HG03025 (cell line): Measurements from ENCODE around the gene IRF8.

Experiments used
- ATAC-seq: cut with Tn5 transposase; IDR thresholded peaks from one replicate; pipeline ENCODE4 v1.9.1; 2021; ENCODE audit warnings: mild to moderate bottlenecking, moderate library complexity; ENCODE audit not compliant: unreplicated experiment, low FRiP score

IRF8 gene

DNA sequence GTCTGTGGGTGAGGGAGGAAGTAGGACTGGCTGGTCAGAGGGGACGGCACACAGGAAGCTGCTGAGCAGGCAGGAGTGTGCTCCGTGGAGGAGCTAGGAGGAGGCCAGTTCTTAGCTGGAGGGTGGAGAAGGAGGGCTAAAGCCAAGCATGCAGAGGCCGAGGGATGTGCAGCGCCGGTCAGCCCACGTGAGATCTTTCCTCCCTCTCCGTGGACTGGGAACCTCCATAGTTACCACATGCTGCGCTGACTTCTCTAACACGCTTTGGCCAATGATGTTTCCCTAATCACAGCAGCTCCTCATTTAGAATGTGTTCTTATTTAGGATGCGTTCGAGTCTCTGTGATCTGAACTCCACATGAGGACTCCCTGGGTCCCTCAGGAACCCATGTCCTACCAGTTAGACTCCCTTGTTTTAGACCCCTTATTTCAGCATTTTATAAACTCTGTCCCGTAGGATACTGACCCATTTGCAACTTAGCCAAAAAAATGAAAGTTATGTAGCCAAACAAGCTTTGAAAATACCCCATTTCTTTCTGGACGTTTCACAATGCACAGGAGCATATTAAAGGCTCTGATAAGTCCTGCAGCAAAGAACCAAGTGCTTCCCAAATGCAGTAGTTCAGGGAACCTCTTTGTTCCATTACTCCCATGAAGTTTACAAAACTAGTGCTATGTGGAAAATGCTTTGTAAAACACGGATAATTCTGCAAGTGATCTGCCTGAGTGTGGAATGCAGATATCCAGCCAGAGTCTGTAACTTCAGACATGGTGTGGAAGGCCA, 51.4 kb downstream of the IRF8 start:
- ATAC-seq = no peak

DNA sequence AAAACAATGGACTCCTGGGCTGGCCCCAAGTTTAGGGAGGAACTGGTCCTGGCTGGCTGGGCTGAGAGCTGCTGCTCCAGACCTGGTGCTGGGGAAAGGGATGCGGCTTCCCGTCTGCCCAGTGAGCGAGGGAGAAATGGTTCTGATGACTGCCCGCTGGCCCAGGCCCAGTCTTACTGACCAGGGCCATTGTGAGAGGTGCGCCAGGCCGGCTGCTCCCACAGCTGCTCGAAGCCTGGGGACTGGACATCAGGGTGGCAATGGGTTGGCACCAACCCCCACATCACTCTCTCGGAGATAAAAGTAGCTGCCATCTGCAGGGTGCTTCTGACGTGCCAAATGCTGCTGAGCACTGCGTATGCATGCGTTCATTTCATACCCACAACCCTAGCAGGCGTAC, 53.2 kb downstream of the IRF8 start:
- ATAC-seq = no peak

DNA sequence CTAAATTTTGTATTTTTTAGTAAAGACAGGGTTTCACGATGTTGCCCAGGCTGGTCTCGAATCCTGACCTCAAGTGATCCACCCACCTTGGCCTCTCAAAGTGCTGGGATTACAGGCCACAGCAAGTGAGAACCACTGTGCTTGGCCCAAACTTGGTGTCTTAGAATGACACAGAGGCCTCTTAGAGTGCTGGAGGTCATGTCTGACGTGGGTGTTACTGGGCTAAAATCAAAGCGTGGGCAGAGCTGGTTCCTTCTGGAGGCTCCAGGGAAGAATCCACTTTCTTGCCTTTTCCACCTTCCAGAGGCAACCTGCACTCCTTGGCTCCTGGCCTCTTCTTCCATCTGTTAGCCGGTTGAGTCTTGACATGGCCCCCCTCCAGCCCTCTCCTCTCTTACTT, 53.8 kb downstream of the IRF8 start:
- ATAC-seq = no peak

DNA sequence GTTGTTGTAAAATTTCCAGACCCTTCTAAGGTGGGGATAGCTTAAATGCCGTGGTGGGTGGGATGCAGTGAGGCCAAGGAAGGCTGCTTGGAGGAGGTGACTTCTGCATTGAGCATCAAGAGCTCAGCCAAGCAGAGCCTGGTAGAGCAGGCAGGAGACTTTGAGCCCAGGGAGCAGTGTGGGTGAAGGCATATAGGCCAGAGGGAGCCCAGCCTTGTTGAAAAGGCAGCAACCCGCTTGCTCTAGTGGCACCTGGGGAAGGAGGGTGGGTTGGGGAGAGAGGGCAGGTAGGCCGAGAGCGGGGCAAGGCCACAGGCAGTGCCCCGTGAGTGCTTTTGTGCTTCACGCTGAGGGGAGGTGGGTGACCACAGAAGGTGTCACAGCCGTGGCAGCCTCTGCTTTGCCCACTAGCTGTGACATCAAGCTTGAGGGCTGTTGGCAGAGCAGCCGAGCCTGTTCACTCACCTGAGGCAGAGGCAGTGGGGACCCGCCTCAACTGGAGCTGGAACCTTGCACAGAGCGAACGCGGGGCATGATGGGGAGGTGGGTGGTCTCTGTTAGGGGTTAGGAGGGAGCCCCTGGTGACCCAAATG, 56.1 kb downstream of the IRF8 start:
- no peak for ATAC-seq

DNA sequence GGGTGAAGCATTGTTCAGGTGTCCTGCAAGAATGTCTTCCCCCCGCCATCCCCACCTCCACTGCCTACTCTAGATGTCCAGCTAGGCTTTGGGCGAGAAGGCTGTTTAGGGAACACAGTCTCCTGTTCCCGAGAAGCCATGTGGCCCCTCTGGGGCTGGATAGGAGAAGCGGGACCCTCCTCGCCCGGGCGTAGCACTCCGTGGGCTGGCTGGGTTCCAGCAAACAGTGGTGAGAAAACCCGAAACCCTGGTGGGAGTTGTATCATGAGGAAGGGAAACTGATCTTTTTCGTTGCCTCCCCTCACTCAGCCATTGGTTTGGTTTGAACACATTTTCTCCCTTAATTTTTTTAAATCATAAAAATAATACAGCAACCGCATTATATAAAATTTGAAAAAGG, 56.6 kb downstream of the IRF8 start:
- ATAC-seq = no peak

DNA sequence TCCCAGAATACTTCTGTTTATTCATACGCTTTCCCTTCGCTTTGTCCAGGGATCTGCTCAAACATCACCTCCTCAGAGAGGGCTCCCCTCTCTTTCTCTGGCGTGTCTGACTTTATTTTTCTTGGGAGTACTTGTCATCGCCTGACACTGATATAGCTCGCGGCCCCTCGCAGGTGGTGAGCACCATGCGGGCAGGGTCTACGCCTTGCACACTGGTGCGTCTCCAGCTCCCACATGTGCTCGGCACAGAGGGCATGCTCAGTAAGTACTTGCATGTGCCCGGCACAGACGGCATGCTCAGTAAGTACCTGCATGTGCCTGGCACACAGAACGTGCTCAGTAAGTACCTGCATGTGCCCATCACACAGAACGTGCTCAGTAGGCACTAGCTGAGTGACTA, 57.5 kb downstream of the IRF8 start:
- ATAC-seq = no peak

DNA sequence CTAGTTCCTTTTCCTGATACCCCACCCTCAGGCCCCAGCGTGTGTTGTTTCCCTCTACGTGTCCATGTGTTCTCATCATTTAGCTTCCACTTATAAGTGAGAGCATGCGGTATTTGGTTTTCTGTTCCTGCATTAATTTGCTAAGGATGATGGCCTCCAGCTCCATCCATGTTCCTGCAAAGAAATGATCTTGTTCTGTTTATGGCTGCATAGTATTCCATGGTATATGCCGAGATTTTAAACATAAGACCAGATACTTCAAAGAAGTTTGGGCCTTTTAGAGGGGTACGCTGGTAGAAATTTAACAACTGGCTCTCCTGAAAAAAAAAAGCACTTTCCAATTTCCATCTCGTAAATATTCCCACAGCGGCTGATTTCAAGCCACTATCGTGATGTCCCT, 59.8 kb downstream of the IRF8 start:
- ATAC-seq = no peak

DNA sequence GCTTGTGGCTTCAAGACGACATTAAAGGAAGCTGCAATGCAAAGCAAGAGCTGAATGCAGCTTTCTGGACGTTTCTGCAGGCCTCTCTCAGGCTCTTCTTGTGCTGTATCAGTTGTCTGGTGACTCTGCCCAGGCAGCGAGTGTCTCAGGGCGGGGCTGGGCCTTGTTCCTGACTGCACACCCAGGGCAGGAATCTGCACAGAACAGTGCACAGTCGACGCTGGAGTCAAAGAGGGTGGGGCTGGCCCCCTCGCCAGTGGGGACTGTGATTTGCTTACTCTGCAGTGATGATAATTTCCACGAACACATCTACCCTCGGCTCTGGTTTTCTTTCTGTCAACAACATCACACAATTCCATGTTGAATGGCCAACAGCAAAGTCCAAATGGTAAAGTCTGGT, 60.7 kb downstream of the IRF8 start:
- ATAC-seq = no peak

DNA sequence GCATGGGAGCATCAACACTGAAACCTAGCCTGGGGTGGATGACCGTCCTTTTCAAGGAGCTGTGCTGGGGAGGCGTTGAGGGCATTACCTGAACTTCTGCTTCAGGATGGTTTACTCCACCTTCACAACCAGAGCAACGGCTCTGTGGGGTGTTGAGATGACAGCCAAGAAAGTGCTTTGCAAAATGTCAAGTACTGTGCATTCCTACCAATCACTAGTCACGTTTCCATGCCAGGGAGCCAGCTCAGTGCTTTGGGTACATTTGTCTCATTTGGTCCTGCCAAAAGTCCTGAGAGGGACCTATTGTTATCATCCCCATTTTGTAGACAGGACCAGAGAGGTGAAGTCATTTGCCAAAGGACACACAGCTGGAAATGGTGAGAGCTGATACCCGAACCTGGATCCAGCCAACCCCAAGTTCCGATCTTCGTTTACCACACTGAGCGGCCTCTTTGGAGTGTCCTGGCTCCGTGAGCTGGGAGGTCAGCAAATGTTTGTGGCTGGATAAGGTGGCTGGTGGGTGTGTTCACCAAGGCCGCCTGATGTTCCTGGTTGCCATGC, 61.6 kb downstream of the IRF8 start:
- no peak for ATAC-seq

DNA sequence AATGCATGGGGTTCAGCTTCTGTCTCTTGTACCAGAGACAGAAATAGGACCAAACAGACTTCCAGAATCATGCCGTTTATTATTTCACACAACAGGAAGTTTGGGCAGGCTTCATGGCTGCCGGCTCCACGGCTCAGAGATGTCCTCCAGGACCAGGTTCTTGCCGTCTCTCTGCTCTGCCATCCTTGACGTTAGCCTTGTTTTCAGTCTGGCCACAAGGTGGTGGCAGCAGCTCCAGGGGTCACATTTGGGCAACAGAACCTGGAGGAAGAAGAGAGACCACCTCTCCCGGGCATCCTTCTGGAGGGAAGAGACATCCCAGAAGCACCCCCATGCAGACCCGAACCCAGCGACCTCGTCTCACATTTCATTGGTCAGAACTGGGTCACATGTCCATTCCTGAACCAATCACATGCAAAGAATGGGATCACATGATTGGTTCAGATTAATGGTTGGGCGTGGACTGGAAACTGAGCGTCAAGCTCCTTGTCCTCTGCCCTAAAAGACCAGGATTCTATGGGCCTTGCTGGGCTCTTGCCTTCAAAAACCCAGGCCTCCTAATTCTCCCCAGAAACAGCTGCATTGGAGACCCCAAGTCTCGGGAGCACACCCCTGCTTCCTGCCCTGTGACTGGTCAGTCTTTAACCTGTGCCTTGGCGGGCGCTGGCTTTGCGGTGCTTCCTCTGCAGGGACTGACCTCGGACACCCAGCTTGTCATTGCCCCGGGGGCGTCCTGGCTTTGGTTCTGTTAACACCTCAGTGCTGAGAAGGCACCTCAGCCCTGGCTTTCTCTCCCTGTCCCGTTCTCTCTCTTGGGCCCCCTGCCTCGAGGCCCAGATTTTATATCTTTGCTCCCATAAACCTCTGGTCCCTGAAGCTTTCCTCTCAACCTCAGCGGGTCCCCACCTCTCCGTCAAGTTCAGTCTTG, 63.3 kb downstream of the IRF8 start:
- no peak for ATAC-seq

DNA sequence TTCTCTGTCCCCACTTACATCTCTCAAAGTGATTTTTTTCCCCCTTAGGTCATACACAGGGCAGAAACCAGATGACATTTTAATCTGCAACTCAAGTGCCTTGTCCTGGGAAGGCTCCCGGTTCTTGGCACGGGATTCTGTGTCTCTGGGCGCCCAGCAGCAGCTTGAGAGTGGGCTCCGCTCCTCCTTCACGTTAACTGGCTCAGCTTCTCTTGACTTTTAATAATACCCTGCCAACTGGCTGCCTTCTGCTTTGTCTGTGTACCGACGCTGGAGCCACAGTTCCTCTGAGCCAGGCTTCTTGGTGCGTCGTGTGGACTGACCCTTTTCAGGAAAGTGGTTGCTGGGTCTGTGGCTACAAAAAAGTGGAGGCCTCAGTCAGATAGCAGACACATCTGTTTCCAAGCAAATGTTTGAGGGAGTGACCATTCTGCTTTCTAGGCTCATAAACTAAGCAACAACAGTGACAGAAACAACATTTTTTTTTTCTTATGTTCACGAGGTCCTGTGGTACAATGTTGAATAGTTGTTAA, 64.9 kb downstream of the IRF8 start:
- no peak for ATAC-seq

DNA sequence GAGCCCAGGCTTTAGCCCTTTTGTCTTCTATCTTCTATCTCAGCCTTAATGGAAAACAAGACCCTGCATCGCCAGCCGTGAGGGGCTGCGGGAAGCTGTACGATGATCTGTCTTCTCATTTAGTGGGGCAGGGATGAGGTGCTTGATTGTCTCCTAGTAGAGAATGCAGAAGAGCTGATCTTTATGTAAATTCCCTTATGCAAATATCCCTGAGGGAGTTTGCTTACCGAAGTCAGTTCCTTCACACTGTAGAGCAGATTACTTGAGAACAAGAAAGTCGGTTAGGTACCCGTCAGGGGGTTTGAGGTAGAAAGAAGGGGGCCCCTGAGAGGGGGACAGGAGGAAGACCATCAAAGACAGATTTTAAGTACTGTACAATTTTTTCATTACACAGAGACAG, 66.2 kb downstream of the IRF8 start:
- ATAC-seq = no peak

DNA sequence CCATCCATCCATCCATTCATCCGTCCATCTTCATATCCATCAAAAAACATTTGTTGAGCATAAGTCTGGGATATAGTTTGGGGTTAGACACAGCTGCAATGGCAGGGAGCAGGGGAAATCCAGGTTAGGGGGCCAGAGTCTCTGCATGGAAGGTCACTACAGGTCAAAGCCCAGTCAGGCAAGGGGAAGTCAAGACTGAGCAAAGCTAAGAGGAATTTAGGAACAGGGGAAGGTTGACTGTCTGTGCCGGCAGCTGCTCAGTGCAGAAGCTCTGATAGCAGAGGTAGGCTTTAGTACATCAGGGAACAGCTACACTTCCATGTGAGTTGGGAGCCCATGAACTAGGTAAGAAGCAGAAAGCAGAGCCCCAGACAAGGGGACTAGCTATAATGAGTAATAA, 68.1 kb downstream of the IRF8 start:
- ATAC-seq = no peak

DNA sequence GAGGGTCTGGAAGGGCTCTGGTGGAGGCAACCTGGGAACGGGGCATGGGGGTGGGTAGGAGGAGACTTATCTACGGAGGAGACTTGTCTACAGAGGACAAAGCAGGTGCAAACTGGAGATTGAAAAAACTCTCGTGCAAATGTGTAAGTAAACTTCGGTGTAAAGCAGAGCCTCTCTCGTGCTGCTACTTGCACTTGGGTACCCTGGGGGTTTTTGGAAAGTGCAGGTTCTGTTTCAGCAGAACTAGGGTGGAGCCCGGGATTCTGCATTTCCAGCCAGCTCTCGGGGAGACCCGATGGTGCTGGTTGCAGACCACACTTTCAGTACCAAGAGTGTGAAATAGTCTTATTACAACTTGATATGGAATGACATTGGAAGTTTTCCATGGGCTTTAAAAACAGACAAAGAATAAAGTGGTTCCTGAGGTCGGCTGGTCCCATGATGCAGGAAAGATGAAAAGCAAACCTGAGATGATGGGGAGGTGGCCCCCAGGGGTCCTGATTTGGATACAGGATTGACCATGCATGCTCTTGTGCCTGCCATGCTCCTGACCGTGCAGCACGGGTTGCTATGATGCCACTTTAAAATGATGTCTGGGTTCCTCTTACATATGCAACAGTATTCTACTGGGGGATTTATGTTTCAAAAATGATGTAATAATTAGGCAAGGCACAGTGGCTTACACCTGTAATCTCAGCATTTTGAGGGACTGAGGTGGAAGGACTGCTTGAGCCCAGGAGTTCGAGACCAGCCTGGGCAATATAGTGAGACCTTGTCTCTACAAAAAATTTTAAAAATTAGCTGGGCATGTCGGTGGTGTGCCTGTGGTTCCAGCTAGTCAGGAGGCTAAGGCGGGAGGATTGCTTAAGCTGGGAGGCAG, 69.3 kb downstream of the IRF8 start:
- no peak for ATAC-seq

DNA sequence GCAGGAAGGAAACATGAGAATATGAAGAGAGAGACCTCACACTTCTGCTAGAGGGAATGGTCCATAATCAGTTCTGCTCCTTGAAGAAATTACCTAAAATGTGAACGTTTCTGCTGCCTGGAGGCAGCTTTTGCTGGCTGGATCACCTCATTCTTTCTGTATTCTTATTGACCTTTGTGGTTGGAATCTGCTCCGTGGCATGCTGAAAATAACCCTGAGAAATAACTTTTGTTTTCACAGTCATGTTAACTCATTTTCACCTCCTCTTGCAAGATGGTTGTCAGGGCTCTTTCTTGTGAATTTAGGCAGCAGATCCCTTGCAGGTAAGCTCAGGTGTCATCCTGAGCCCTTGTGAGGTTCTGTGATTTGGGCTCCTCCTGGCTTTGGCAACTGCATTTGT, 70.2 kb downstream of the IRF8 start:
- no peak for ATAC-seq

DNA sequence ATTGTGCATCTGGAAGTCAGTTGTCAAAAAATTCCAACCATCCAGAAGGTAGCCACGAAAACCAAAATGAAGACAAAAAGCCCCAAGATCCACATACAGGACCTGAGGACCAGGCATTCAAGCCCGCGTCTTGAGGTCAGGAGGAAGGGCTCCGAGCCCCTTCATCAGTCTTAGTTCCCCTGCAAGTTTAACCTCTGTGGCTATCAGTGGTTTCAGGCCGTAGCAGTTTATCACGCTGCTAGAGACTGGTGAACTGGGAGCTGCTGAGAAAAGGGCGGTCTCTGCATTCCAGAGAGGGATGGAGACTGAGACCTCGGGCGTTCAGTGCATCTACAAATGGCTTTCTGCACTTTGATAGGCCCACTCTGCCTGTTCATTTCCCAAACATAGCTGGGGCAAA, 70.6 kb downstream of the IRF8 start:
- ATAC-seq = no peak

DNA sequence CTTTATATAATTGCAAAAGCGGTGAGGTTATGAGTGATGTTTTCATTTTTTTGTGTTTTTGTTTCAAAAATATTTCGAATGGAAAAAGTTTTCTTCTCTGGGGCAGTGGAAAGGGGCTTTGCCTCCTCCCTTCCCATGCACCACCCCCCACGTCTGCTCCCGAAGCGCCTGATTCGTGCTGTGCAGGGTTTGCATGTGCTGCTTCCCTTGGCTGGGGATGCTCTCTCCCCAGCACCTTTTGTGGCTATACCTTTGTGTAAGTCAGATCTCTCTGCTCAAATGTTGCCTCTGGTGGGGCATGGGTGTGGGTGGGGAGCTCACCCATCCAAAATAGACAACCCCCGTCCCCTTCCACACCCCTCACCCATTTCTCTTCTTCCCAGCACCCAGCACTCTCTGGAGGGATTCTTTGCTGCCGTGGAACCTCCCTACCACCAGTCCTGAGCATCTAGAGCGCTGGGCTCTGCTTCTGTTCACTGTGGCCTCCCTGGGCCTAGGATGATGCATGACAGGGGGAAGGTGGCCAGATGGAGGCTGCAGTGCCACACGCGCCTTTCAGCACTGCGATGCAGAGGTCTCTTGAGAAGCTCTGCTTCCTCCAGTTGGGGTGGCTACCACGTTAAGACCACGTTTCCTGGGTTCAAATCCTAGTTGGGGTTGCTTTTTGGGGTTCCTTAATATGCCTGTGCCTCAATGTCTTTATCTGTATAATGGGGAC, 71.2 kb downstream of the IRF8 start:
- no peak for ATAC-seq

DNA sequence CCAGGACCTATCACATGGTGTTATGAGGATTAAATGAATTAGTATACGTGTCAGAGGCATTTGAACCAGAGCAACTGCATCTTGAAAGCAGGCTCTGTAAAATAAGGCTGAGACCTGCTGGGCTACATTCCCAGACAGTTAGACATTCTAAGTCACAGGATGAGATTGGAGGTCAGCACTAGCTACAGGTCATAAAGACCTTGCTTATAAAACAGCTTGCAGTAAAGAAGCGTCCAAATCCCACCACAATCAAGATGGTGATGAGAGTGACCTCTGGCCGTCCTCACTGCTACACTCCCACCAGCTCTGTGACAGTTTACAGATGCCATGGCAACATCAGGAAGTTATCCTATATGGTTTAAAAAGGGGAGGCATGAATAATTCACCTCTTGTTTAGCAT, 71.8 kb downstream of the IRF8 start:
- no peak for ATAC-seq
